GM18498 (cell line): ENCODE data around the gene GALNS.
A peak's percentile ranks its signal among the peaks of the same experiment; 100 is the strongest.

Experiments used
- ATAC-seq: cut with Tn5 transposase; IDR thresholded peaks from one replicate; pipeline ENCODE4 v1.9.1; 2021; ENCODE audit warnings: mild to moderate bottlenecking, moderate library complexity; ENCODE audit not compliant: unreplicated experiment

The GALNS gene

GRCh38 chr16:88820385-88821025 lies 36.2 kb downstream of the GALNS start:
- no peak for ATAC-seq

GRCh38 chr16:88819126-88819525 lies 37.6 kb downstream of the GALNS start:
- ATAC-seq = no peak

GRCh38 chr16:88818575-88818874 lies 38.2 kb downstream of the GALNS start:
- ATAC-seq = no peak

- no peak for ATAC-seq
Observed at GRCh38 chr16:88817785-88818574, 38.8 kb downstream of the GALNS start.

- no peak for ATAC-seq
Observed at GRCh38 chr16:88816736-88817535, 39.8 kb downstream of the GALNS start.

GRCh38 chr16:88815901-88816589 lies 40.7 kb downstream of the GALNS start:
- no peak for ATAC-seq

GRCh38 chr16:88815227-88815626 lies 41.5 kb downstream of the GALNS start:
- ATAC-seq = no peak

GRCh38 chr16:88814144-88814502 lies 42.6 kb downstream of the GALNS start:
- ATAC-seq = no peak

GRCh38 chr16:88813269-88814143 lies 43.2 kb downstream of the GALNS start:
- no peak for ATAC-seq

GRCh38 chr16:88812513-88813268 lies 44.1 kb downstream of the GALNS start:
- no peak for ATAC-seq

GRCh38 chr16:88811769-88812512 lies 44.8 kb downstream of the GALNS start, which contains the start of gene APRT:
Gene APRT (minus strand): TSS chr16:88811928. CDS start chr16:88811899, 29 bp downstream.
- peak; percentile 76 for ATAC-seq

GRCh38 chr16:88810912-88811768 lies 45.6 kb downstream of the GALNS start:
- peak; percentile 58 for ATAC-seq

- ATAC-seq = no peak
Observed at GRCh38 chr16:88810166-88810911, 46.4 kb downstream of the GALNS start.

GRCh38 chr16:88809676-88810165 lies 47.0 kb downstream of the GALNS start:
- ATAC-seq = no peak

- ATAC-seq = no peak
Observed at GRCh38 chr16:88809068-88809675, 47.6 kb downstream of the GALNS start.

- no peak for ATAC-seq
Observed at GRCh38 chr16:88807626-88808453, 48.9 kb downstream of the GALNS start.
